Choroid plexus epithelial cell (primary cell): ENCODE results near the gene CDH16.
A peak's percentile ranks its signal among the peaks of the same experiment; 100 is the strongest.
"Not testable (repeated sequence)": the region's sequence is repeated elsewhere in the genome, so short reads cannot be mapped to it uniquely, and the experiment has no call there.

ENCODE experiments used
- DNase-seq: peaks from one replicate; pipeline ENCODE4 v3.0.0-alpha.2; 2010; ENCODE audit warnings: low read depth
- H3K4me3 ChIP-seq: 2 replicates; pipeline ENCODE4 v1.5.1; 2011; ENCODE audit warnings: low read depth, mild to moderate bottlenecking, control low read depth, low read length, moderate library complexity
- TF ChIP-seq, protein P1 (sequence below): conservative IDR thresholded peaks from 2 replicates; pipeline ENCODE4 v1.5.1; 2011; ENCODE audit warnings: low read depth, mild to moderate bottlenecking, control low read depth, inconsistent platforms, low read length, moderate library complexity

The CDH16 gene

GRCh38 chr16:66958857-66959703 is 40.4 kb upstream of the CDH16 start:
- H3K4me3 ChIP-seq: no peak overlapping the region
- DNase-seq: no peak
- TF ChIP-seq, protein P1, sequence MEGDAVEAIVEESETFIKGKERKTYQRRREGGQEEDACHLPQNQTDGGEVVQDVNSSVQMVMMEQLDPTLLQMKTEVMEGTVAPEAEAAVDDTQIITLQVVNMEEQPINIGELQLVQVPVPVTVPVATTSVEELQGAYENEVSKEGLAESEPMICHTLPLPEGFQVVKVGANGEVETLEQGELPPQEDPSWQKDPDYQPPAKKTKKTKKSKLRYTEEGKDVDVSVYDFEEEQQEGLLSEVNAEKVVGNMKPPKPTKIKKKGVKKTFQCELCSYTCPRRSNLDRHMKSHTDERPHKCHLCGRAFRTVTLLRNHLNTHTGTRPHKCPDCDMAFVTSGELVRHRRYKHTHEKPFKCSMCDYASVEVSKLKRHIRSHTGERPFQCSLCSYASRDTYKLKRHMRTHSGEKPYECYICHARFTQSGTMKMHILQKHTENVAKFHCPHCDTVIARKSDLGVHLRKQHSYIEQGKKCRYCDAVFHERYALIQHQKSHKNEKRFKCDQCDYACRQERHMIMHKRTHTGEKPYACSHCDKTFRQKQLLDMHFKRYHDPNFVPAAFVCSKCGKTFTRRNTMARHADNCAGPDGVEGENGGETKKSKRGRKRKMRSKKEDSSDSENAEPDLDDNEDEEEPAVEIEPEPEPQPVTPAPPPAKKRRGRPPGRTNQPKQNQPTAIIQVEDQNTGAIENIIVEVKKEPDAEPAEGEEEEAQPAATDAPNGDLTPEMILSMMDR: no peak

GRCh38 chr16:66956154-66956457 is 37.4 kb upstream of the CDH16 start:
- not testable (repeated sequence) for DNase-seq, H3K4me3 ChIP-seq

GRCh38 chr16:66955363-66956153 is 36.9 kb upstream of the CDH16 start:
- not testable (repeated sequence) for DNase-seq, H3K4me3 ChIP-seq

DNA sequence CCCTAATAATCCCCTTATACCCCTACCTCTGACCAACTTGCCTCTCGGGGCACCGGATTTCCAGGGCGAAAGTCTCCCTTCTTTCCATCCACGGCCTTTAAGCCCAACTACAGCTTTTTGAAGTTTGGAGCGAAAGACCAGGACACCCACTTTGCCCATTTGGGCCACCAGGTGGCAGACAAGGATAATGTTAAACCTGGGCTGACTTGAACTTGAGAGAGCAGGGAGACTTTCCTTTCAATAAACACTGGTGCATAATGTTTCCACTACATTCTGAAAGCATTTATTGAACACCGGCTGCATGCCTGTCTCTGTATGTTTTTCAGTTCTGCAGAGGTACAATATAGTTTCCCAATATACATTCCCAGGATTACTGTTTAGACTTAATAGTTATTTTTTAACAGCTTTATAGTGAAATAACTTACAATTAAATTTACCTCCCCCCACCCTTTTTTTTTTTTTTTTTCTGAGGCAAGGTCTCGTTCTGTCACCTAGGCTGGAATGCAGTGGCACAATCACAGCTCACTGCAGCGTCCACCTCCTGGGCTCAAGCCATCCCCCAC is 35.5 kb upstream of the CDH16 start:
- peak; percentile 86 for DNase-seq
- TF ChIP-seq, protein P1: peak; percentile 91
- H3K4me3 ChIP-seq: no peak overlapping the region

DNA sequence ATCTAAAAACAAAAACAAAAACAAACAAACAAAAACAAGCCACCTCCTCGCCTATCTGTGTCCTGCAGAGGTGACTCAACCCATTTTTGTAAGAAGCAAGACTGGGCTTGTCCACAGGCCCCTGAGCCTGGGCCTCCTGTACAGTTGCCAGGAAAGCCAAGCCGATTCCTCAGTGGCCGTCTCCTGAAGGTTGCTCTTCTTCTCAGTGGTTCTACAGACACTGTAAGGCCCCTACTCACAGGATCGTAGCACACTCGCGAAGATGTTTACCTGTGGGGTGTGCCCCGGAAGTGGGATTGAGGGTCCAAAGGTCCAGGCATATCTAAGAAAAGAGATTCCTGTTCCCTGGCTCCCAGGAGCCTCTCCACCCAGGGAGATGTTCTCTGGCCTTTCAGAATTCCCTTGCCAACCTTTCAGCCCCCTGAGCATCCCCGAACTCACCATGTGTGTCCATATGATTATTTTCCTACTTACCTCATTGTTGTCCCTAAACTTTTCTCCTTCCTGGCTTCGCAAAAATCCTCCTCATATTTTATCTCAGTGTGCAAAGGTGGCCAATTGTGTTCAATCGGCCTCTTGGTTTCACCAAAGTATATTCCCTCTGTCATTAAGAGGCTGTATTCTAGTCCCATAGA is 34.9 kb upstream of the CDH16 start:
- no peak for DNase-seq
- no peak overlapping the region for H3K4me3 ChIP-seq

DNA sequence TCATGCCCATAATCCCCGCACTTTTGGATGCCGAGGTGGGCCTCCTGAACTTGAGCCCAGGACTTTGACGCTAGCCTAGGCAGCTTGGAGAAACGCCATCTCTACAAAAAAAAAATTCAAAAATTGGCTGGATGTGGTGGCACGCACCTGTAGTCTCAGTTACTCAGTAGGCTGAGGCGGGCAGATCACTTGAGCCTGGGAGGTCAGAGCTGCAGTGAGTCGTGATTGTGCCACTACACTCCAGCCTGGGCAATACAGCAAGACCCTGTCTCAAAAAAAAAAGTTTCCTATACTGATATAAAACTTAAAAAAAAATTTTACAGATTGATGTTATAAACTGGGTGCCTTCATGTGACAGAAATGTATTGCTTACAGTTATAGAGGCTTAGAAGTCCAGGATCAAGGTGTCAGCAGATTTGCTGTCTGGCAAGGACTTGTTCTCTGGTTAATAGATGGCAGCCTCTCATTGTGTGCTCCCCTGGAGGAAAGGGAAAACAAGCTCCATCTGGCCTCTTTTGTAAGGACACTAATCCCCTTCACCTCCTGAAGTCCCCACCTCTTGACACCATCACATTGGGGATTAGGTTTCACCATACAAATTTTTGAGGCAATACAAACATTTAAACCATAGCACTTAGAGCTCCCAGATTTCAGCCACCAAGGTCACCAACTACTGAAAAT is 33.9 kb upstream of the CDH16 start:
- H3K4me3 ChIP-seq: no peak overlapping the region
- TF ChIP-seq, protein P1: no peak
- DNase-seq: no peak

More for the DNA sequence above, 34.9 kb upstream of the CDH16 start:
- TF ChIP-seq, protein P1: no peak

DNA sequence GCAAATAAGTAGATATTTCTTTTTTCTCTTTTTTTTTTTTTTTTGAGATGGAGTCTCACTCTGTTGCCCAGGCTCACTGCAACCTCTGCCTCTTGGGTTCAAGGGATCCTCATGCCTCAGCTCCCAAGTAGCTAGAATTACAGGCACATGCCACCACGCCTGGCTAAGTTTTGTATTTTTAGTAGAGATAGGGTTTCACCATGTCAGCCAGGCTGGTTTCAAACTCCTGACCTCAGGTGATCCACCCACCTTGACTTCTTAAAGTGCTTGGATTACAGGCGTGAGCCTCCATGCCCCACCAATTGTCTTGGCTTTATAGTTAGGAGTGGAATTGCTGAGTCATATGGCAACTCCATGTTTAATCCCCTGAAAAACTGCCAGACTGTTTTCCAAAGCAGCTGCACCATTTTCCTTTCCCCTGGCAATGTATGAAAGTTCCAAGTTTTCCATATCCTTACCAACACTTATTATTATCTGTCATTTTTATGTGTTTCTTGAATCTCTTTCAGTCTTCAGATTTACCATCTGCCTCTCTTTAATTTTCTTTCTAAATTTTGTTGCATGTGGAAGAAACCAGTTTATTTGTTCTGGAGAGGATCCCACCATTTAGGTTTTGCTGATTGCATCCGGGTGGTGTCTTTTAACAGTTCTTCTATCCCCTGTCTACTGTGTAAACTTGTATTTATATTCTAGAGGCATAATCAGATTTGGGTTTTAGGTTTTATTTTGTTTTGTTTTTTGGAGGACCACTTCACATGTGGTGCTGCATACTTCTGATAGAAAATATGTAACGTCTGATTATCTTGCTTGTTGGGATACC is 32.5 kb upstream of the CDH16 start:
- DNase-seq: no peak
- H3K4me3 ChIP-seq: no peak overlapping the region

More for the DNA sequence above, 32.5 kb upstream of the CDH16 start:
- TF ChIP-seq, protein P1: no peak
